Measurements from ENCODE around the gene OR51F1. TPM values are rescaled to one million over a fixed set of nuclear protein-coding genes. Genes with fewer than 3 reads are reported as not detected.

The OR51F1 gene
- total and polyA plus RNA-seq, 2 donors (not counting 3 experiments of a cell fraction or from before 2014, with no cell fraction given) = not detected

Small RNA genes within 50 kb of the gene (small RNA-seq; reads per million reads assigned to genes)
- gene RF00091 (ENCODE audit: insufficient read depth, insufficient read length, low read depth, low replicate concordance) = not detected

Other genes with a start within 250 kb of the OR51F1 start
- not detected in 2 replicates for gene OR52M1, start 224.7 kb downstream of the OR51F1 start, total RNA-seq
- not detected in 2 replicates for gene OR52M1, start 224.7 kb downstream of the OR51F1 start, polyA plus RNA-seq
- gene OR52I2, start 188.2 kb downstream of the OR51F1 start, total RNA-seq = not detected in 2 replicates
- gene OR52I2, start 188.2 kb downstream of the OR51F1 start, polyA plus RNA-seq = not detected in 2 replicates
- not detected in 2 replicates for gene OR52I1, start 175.9 kb downstream of the OR51F1 start, total RNA-seq
- not detected in 2 replicates for gene OR52I1, start 175.9 kb downstream of the OR51F1 start, polyA plus RNA-seq
- gene TRIM68, start 161.7 kb downstream of the OR51F1 start, total RNA-seq = 10.6 and 11.3 TPM in 2 replicates
- 7.2 and 8.1 TPM in 2 replicates for gene TRIM68, start 161.7 kb downstream of the OR51F1 start, polyA plus RNA-seq
- not detected in 2 replicates for gene OR51D1, start 132.5 kb downstream of the OR51F1 start, total RNA-seq
- not detected in 2 replicates for gene OR51D1, start 132.5 kb downstream of the OR51F1 start, polyA plus RNA-seq
- not detected in 2 replicates for gene OR51E1, start 126.0 kb downstream of the OR51F1 start, total RNA-seq
- gene OR51E1, start 126.0 kb downstream of the OR51F1 start, polyA plus RNA-seq = not detected in 2 replicates
- not detected in 2 replicates for gene OR51E2, start 72.1 kb downstream of the OR51F1 start, total RNA-seq
- gene OR51E2, start 72.1 kb downstream of the OR51F1 start, polyA plus RNA-seq = not detected in 2 replicates
- not detected in 2 replicates for gene MMP26, start 65.2 kb downstream of the OR51F1 start, total RNA-seq
- not detected in 2 replicates for gene MMP26, start 65.2 kb downstream of the OR51F1 start, polyA plus RNA-seq
- gene OR52R1, start 34.4 kb upstream of the OR51F1 start, total RNA-seq = not detected in 2 replicates
- not detected in 2 replicates for gene OR52R1, start 34.4 kb upstream of the OR51F1 start, polyA plus RNA-seq
- gene OR51F2, start 51.4 kb upstream of the OR51F1 start, total RNA-seq = not detected in 2 replicates
- not detected in 2 replicates for gene OR51F2, start 51.4 kb upstream of the OR51F1 start, polyA plus RNA-seq
- gene OR51S1, start 79.3 kb upstream of the OR51F1 start, total RNA-seq = not detected in 2 replicates
- not detected in 2 replicates for gene OR51S1, start 79.3 kb upstream of the OR51F1 start, polyA plus RNA-seq
- not detected in 2 replicates for gene OR51T1, start 112.0 kb upstream of the OR51F1 start, total RNA-seq
- not detected in 2 replicates for gene OR51T1, start 112.0 kb upstream of the OR51F1 start, polyA plus RNA-seq
- gene OR51A7, start 133.8 kb upstream of the OR51F1 start, total RNA-seq = not detected in 2 replicates
- gene OR51A7, start 133.8 kb upstream of the OR51F1 start, polyA plus RNA-seq = not detected in 2 replicates
- gene OR51G2, start 149.4 kb upstream of the OR51F1 start, total RNA-seq = not detected in 2 replicates
- gene OR51G2, start 149.4 kb upstream of the OR51F1 start, polyA plus RNA-seq = not detected in 2 replicates
- not detected in 2 replicates for gene OR51G1, start 154.4 kb upstream of the OR51F1 start, total RNA-seq
- gene OR51G1, start 154.4 kb upstream of the OR51F1 start, polyA plus RNA-seq = not detected in 2 replicates
- gene OR51A4, start 177.7 kb upstream of the OR51F1 start, total RNA-seq = not detected in 2 replicates
- not detected in 2 replicates for gene OR51A4, start 177.7 kb upstream of the OR51F1 start, polyA plus RNA-seq
- not detected in 2 replicates for gene OR51A2, start 185.8 kb upstream of the OR51F1 start, total RNA-seq
- not detected in 2 replicates for gene OR51A2, start 185.8 kb upstream of the OR51F1 start, polyA plus RNA-seq
- not detected in 2 replicates for gene OR51L1, start 224.9 kb upstream of the OR51F1 start, total RNA-seq
- not detected in 2 replicates for gene OR51L1, start 224.9 kb upstream of the OR51F1 start, polyA plus RNA-seq

Data from endothelial cell of umbilical vein (primary cell).